OCI-LY3 (cell line): ENCODE measurements around the gene NPBWR2.

Experiments
- H2AFZ ChIP-seq: fragments of 200-600, 300-600 bp; shearing (Covaris generic); 2 replicates; pipeline ENCODE4 v1.6.0; 2014; ENCODE audit warnings: antibody characterized with exemption, low read depth, low read length
- H3K27ac ChIP-seq: fragments of 200-600, 300-600 bp; sonication (generic); 2 replicates; pipeline ENCODE4 v1.5.1; 2014; ENCODE audit warnings: mild to moderate bottlenecking, low read length, moderate library complexity, mixed read lengths
- H3K27me3 ChIP-seq: fragments of 200-600, 300-600 bp; sonication (generic); 2 replicates; pipeline ENCODE4 v1.6.1; 2014; ENCODE audit warnings: low read depth, low read length, mixed read lengths
- H3K36me3 ChIP-seq: fragments of 200-600, 300-600 bp; sonication (generic); replicated peaks from 2 replicates; pipeline ENCODE3; 2014; ENCODE audit warnings: low read depth, low read length, mixed read lengths
- H3K4me1 ChIP-seq: fragments of 300-600, 200-600 bp; sonication (generic); 2 replicates; pipeline ENCODE4 v1.6.1; 2014; ENCODE audit warnings: low read length, mixed read lengths
- H3K4me2 ChIP-seq: fragments of 200-600, 300-600 bp; sonication (generic); 2 replicates; pipeline ENCODE4 v1.6.1; 2014; ENCODE audit warnings: low read length, mixed read lengths
- H3K4me3 ChIP-seq: fragments of 300-600, 200-600 bp; sonication (generic); 2 replicates; pipeline ENCODE4 v1.5.1; 2014; ENCODE audit warnings: antibody characterized with exemption, mild to moderate bottlenecking, low read length, moderate library complexity
- H3K79me2 ChIP-seq: fragments of 300-600, 200-600 bp; shearing (Covaris generic); 2 replicates; pipeline ENCODE4 v1.6.1; 2014; ENCODE audit warnings: mild to moderate bottlenecking, low read length, mixed read lengths
- H3K9ac ChIP-seq: fragments of 300-600, 200-600 bp; shearing (Covaris generic); 2 replicates; pipeline ENCODE4 v1.6.0; 2014; ENCODE audit warnings: mild to moderate bottlenecking, low read length, moderate library complexity
- H3K9me3 ChIP-seq: fragments of 200-600, 300-600 bp; shearing (Covaris generic); 2 replicates; pipeline ENCODE4 v1.6.1; 2014; ENCODE audit warnings: low read length, mixed read lengths; ENCODE audit not compliant: insufficient read depth
- H4K20me1 ChIP-seq: fragments of 200-600, 300-600 bp; sonication (generic); 2 replicates; pipeline ENCODE4 v1.6.1; 2016; ENCODE audit warnings: low read length, mixed read lengths; ENCODE audit not compliant: insufficient read depth
- CTCF ChIP-seq: fragments of 200-600, 300-600 bp; sonication (generic); IDR thresholded peaks from 2 replicates; pipeline ENCODE4 v1.5.1; 2014; ENCODE audit warnings: antibody characterized with exemption, low read length, low read depth
- EZH2phosphoT487 ChIP-seq: fragments of 200-600 bp; shearing (Covaris generic); IDR thresholded peaks from 2 replicates; pipeline ENCODE4 v1.6.1; 2018; ENCODE audit warnings: antibody characterized with exemption, mixed run types, low read depth

Gene NPBWR2

GRCh38 chr20:64072498-64073063 lies 34.8 kb downstream of the NPBWR2 start:
- Histone ChIP-seq H3K27me3 (no peaks in the 10 kb centered on the region), H3K9ac (no peak overlapping the region), H4K20me1 (no peaks in the 10 kb centered on the region), H2AFZ (no peak overlapping the region), H3K79me2 (peaks cover 16% of the 10 kb centered on the region), H3K4me2 (no peak overlapping the region), H3K36me3 (peaks cover 19% of the 10 kb centered on the region), H3K9me3 (no peaks in the 10 kb centered on the region), H3K27ac (no peak overlapping the region), H3K4me1 (peaks cover 16% of the 10 kb centered on the region), H3K4me3 (no peak overlapping the region)
- TF ChIP-seq CTCF (no peak), EZH2phosphoT487 (no peak)

GRCh38 chr20:64071341-64072332 lies 35.7 kb downstream of the NPBWR2 start:
- H2AFZ ChIP-seq = no peak overlapping the region
- no peaks in the 10 kb centered on the region; the same call in 1 of the 2 replicates for H3K27me3 ChIP-seq
- H3K79me2 ChIP-seq = peaks cover 7% of the 10 kb centered on the region; the same call in 1 of the 2 replicates
- no peak overlapping the region for H3K9ac ChIP-seq
- H3K36me3 ChIP-seq = peaks cover 19% of the 10 kb centered on the region
- no peaks in the 10 kb centered on the region for H4K20me1 ChIP-seq
- no peaks in the 10 kb centered on the region for H3K9me3 ChIP-seq
- peaks cover 6% of the 10 kb centered on the region for H3K4me1 ChIP-seq
- H3K4me3 ChIP-seq = no peak overlapping the region
- H3K4me2 ChIP-seq = no peak overlapping the region
- no peak overlapping the region for H3K27ac ChIP-seq
- TF ChIP-seq EZH2phosphoT487 (no peak), CTCF (no peak)

GRCh38 chr20:64070244-64070993 lies 36.9 kb downstream of the NPBWR2 start:
- no peak overlapping the region for H3K4me2 ChIP-seq
- H3K27ac ChIP-seq = no peak overlapping the region
- peaks cover 6% of the 10 kb centered on the region; the same call in 1 of the 2 replicates for H3K4me1 ChIP-seq
- H3K9me3 ChIP-seq = no peaks in the 10 kb centered on the region
- H4K20me1 ChIP-seq = no peaks in the 10 kb centered on the region
- H3K36me3 ChIP-seq = peaks cover 14% of the 10 kb centered on the region
- no peak overlapping the region for H2AFZ ChIP-seq
- TF ChIP-seq EZH2phosphoT487 (no peak), CTCF (no peak)
- no peak overlapping the region for H3K9ac ChIP-seq
- H3K27me3 ChIP-seq = peaks cover 4% of the 10 kb centered on the region; the same call in 1 of the 2 replicates
- H3K4me3 ChIP-seq = no peak overlapping the region
- no peaks in the 10 kb centered on the region for H3K79me2 ChIP-seq
